ENCODE results near the gene STK32C. TPM values are rescaled to one million over a fixed set of nuclear protein-coding genes. Genes with fewer than 3 reads are reported as not detected.
"Not testable (repeated sequence)": the region's sequence is repeated elsewhere in the genome, so short reads cannot be mapped to it uniquely, and the experiment has no call there.

Gene STK32C
- total RNA-seq, 2 experiments from 2014 or later = 19.1 to 21.1 TPM

DNA sequence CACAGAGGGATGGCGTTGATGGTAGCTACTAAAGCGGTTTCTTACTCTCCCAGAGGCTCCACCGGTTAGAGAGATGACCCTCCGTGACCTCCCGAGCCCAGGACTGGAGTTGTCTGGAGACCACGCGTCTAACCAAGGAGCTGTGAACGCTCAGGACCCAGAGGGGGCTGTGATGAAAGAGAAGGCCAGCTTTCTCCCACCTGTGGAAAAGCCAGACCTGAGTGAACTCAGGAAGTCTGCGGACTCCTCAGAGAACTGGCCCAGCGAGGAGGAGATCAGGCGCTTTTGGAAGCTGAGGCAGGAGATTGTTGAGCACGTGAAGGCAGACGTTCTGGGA, 40.1 kb upstream of the STK32C start:
- POLR2A ChIA-PET = no interaction called here
- Mint-ChIP-seq H3K27ac (no peak overlapping the region), H3K27me3 (ENCODE audit: low read depth) (no peaks in the 10 kb centered on the region), H3K4me3 (no peak overlapping the region), H3K36me3 (ENCODE audit: low read depth) (no peaks in the 10 kb centered on the region), H3K9me3 (ENCODE audit: insufficient read depth) (no peaks in the 10 kb centered on the region), H3K4me1 (ENCODE audit: low read depth) (peaks cover 3% of the 10 kb centered on the region)
- DNase-seq (no peak), ATAC-seq (no peak)
- CTCF ChIA-PET = no interaction called here

DNA sequence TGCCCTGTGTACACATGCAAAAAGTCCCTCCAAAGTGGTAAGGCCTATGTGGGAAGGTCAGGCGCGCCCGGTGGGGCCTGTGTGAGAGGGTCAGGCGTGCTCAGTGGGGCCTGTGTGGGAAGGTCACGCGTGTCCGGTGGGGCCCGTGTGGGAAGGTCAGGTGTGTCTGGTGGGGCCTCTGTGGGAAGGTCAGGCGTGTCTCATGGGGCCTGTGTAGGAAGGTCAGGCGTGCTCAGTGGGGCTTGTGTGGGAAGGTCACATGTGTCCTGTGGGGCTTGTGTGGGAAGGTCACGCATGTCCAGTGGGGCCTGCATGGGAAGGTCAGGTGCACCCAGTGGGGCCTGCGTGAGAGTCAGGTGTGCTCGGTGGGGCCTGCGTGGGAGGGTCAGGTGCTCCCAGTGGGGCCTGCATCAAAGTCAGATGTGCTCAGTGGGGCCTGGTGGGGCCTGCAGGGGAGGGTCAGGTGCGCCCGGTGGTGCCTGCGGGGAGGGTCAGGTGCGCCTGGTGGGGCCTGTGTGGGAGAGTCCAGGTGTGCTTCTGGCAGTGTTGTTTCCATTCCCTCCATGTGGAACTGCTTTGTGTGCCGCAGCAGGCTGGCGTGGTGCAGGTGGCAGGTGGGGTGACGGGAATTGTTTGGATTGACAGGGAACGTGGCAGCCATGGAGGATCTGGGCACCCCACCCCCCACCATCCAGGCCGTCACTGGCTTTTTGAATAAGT, 39.6 kb upstream of the STK32C start:
- Mint-ChIP-seq H3K9me3 (ENCODE audit: insufficient read depth) (no peaks in the 10 kb centered on the region), H3K4me3 (no peak overlapping the region), H3K36me3 (ENCODE audit: low read depth) (peaks cover 2% of the 10 kb centered on the region), H3K4me1 (ENCODE audit: low read depth) (no peaks in the 10 kb centered on the region), H3K27me3 (ENCODE audit: low read depth) (no peaks in the 10 kb centered on the region), H3K27ac (peak overlapping the region; percentile 1)
- DNase-seq (no peak), ATAC-seq (no peak)
- ChIA-PET CTCF (no interaction called here), POLR2A (no interaction called here)

DNA sequence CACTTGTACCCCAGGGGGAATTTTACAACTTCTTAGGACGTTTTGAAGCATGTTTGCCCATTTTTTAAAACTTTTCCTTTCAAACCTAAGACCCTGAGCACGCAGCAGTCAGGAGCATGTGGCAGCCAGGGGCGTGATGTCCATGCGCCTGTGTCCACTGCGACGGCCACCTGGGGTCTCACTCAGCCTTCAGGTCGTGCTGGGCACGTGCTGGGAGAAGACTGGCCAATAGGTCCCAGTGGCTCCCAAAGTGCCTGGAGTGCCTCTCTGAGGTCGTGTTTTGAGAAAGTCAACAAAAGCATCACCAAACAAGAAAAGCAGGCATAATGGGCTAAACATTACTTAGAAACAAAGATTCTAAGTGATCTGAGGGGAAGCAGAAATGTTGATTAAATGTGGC, 39.1 kb upstream of the STK32C start:
- H3K9me3 Mint-ChIP-seq (ENCODE audit: insufficient read depth) = no peaks in the 10 kb centered on the region
- CTCF ChIA-PET = no interaction called here
- ATAC-seq = no peak
- peaks cover 3% of the 10 kb centered on the region for H3K36me3 Mint-ChIP-seq (ENCODE audit: low read depth)
- peak overlapping the region; percentile 1 for H3K27ac Mint-ChIP-seq
- H3K4me3 Mint-ChIP-seq = no peak overlapping the region
- no peak for DNase-seq
- POLR2A ChIA-PET = no interaction called here
- no peaks in the 10 kb centered on the region for H3K27me3 Mint-ChIP-seq (ENCODE audit: low read depth)
- H3K4me1 Mint-ChIP-seq (ENCODE audit: low read depth) = no peaks in the 10 kb centered on the region

DNA sequence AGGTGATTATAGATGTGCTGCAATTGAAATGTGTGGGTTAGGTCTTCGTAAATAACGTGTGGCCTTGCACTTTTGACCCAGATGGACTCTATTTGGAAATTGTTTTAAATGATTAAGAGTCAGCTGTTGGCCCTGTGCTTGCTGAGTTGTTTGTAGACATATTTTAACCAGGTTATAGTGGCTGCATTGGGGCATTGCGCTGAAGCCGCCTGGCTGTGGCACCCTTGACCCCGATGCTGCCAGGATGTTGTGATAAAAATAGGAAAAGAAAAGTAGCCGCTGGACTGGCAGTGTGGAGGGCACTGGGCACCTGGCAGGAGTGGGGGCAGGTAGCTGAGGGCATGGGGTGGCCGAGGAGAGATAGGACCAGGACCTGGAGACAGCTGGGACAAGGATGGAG, 37.6 kb upstream of the STK32C start:
- Mint-ChIP-seq H3K4me3 (no peak overlapping the region), H3K9me3 (ENCODE audit: insufficient read depth) (no peaks in the 10 kb centered on the region), H3K4me1 (ENCODE audit: low read depth) (no peaks in the 10 kb centered on the region), H3K36me3 (ENCODE audit: low read depth) (peaks cover 3% of the 10 kb centered on the region), H3K27me3 (ENCODE audit: low read depth) (no peaks in the 10 kb centered on the region), H3K27ac (no peak overlapping the region)
- ATAC-seq (no peak), DNase-seq (no peak)
- POLR2A ChIA-PET = no interaction called here
- CTCF ChIA-PET = no interaction called here

DNA sequence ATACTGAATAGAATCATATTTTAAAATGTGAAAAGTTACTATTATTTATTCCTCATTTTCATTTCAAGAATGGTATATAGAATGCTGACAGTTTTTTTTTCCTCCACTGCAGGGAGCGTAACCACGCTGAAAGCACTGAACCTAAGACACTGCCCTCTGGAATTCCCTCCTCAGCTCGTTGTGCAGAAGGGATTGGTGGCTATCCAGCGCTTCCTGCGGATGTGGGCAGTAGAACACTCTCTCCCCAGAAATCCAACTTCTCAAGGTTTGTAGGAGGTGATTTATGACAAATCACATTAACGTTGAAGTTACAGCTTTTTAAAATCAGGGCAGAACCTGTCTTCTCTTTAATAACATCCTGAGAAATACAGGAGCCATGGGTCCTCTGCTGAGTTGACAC, 36.6 kb upstream of the STK32C start:
- Mint-ChIP-seq H3K4me1 (ENCODE audit: low read depth) (no peaks in the 10 kb centered on the region), H3K27me3 (ENCODE audit: low read depth) (no peaks in the 10 kb centered on the region), H3K36me3 (ENCODE audit: low read depth) (peaks cover 3% of the 10 kb centered on the region), H3K9me3 (ENCODE audit: insufficient read depth) (no peaks in the 10 kb centered on the region), H3K27ac (no peak overlapping the region), H3K4me3 (no peak overlapping the region)
- ChIA-PET POLR2A (no interaction called here), CTCF (no interaction called here)
- DNase-seq = no peak
- ATAC-seq = no peak

DNA sequence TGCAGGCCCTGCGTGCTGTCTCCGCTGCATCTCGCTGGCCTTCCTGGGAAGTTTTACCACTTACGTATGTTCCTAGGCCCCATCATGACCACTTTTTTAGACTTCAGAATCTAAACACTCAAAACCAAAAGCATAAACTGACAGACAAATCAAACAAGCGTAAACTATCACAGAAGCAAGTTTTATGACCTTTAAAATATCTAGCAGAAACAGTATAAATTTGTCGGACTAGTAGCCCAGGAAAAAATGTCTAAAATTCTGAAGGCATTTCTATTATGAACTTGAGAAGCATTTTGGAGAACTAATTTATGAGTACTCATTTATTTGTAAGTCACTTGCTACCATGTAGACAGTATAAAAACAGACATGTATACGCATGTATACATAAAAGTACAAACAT, 34.8 kb upstream of the STK32C start:
- no peak overlapping the region for H3K27ac Mint-ChIP-seq
- no peaks in the 10 kb centered on the region for H3K27me3 Mint-ChIP-seq (ENCODE audit: low read depth)
- CTCF ChIA-PET = interaction anchor here (1.6 kb wide), 1 partner anchor 18 kb away, joined by 6 read pairs; no protein-coding TSS in a partner anchor
- DNase-seq (no peak), ATAC-seq (no peak)
- POLR2A ChIA-PET = no interaction called here
- no peak overlapping the region for H3K4me3 Mint-ChIP-seq
- H3K4me1 Mint-ChIP-seq (ENCODE audit: low read depth) = peaks cover 2% of the 10 kb centered on the region
- H3K36me3 Mint-ChIP-seq (ENCODE audit: low read depth) = peaks cover 4% of the 10 kb centered on the region
- no peaks in the 10 kb centered on the region for H3K9me3 Mint-ChIP-seq (ENCODE audit: insufficient read depth)

DNA sequence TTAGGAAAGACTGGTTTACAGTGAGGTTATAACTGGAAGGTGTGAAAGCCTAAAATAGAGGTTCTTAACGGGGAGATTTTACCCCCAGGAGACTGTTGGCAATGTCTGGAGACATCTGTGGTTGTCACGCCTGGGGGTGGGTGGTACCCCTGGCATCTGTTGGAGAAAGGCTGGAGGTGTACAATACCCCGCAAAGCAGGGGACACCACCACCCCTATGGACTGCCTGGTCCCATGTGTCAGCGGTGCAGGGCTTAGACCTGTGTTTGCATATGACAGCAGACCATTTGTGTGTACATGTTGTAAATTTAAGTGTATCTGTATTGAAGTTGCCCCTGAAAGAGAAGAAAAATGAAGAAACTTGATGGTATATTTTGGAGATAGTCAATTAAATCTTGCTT, 34.0 kb upstream of the STK32C start:
- POLR2A ChIA-PET = no interaction called here
- no peak for DNase-seq
- H3K27me3 Mint-ChIP-seq (ENCODE audit: low read depth) = no peaks in the 10 kb centered on the region
- no peak overlapping the region for H3K27ac Mint-ChIP-seq
- H3K4me3 Mint-ChIP-seq = no peak overlapping the region
- H3K4me1 Mint-ChIP-seq (ENCODE audit: low read depth) = peaks cover 10% of the 10 kb centered on the region
- H3K9me3 Mint-ChIP-seq (ENCODE audit: insufficient read depth) = no peaks in the 10 kb centered on the region
- H3K36me3 Mint-ChIP-seq (ENCODE audit: low read depth) = peaks cover 5% of the 10 kb centered on the region
- CTCF ChIA-PET = interaction anchor here (1.6 kb wide), 1 partner anchor 19 kb away, joined by 6 read pairs; no protein-coding TSS in a partner anchor
- no peak for ATAC-seq

DNA sequence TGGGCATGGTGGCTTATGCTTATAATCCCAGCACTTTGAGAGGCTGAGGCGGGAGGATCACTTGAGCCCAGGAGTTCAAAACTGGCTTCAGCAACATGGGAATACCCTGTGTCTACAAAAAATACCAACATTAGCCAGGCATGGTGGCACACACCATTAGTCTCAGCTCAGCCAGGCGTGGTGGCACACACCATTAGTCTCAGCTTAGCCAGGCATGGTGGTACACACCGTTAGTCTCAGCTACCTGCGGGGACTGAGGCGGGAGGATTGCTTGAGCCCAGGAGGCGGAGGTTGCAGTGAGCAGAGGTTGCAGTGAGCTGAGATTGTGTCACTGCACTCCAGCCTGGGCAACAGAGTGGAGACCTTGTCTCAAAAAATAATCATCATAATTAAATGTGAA, 33.3 kb upstream of the STK32C start:
- H3K27me3 Mint-ChIP-seq (ENCODE audit: low read depth) = no peaks in the 10 kb centered on the region
- no peaks in the 10 kb centered on the region for H3K9me3 Mint-ChIP-seq (ENCODE audit: insufficient read depth)
- no peak for ATAC-seq
- DNase-seq = no peak
- ChIA-PET POLR2A (no interaction called here), CTCF (no interaction called here)
- no peak overlapping the region for H3K27ac Mint-ChIP-seq
- H3K36me3 Mint-ChIP-seq (ENCODE audit: low read depth) = peaks cover 5% of the 10 kb centered on the region
- peaks cover 17% of the 10 kb centered on the region for H3K4me1 Mint-ChIP-seq (ENCODE audit: low read depth)
- no peak overlapping the region for H3K4me3 Mint-ChIP-seq

DNA sequence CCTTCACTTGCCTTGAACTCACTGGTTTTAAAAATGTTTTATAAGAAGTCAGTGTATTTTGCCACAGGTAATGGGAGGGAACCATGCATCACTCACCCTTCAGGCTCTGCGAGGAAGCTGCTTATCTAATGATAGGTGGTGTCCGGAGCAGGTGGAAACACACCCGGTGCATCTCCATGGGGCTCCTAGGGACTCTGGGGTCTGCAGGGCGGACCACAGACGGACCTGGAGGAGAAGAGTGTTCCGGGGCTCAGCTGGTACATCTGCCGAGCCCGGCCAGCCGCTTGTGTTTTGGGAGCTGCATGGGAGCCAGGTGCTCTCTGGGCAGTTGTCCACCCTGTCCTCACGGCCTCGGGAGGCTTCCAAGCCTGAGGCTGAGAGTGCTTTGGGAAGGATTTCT, 31.5 kb upstream of the STK32C start:
- ChIA-PET CTCF (no interaction called here), POLR2A (no interaction called here)
- no peak for ATAC-seq
- no peak overlapping the region for H3K27ac Mint-ChIP-seq
- H3K4me3 Mint-ChIP-seq = no peak overlapping the region
- peaks cover 25% of the 10 kb centered on the region for H3K4me1 Mint-ChIP-seq (ENCODE audit: low read depth)
- H3K27me3 Mint-ChIP-seq (ENCODE audit: low read depth) = no peaks in the 10 kb centered on the region
- H3K36me3 Mint-ChIP-seq (ENCODE audit: low read depth) = peaks cover 5% of the 10 kb centered on the region
- no peak for DNase-seq
- no peaks in the 10 kb centered on the region for H3K9me3 Mint-ChIP-seq (ENCODE audit: insufficient read depth)

DNA sequence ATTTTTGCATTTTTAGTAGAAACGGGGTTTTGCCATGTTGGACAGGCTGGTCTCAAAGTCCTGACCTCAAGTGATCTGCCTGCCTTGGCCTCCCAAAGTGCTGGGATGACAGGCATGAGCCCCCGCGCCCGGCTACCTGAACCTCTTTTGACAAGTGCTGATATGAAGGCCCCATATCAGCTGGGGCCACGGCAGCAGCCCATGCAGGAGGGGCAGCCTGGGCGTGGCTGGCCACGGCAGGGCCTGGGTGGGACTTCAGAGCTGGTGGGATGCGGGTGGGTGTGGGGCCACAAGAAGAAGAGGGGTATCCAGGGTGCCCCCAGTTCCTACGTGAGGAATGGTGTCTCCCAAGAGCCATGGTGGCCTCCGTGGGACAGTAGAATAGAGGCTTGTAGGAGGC, 31.1 kb upstream of the STK32C start:
- Mint-ChIP-seq H3K9me3 (ENCODE audit: insufficient read depth) (no peaks in the 10 kb centered on the region), H3K4me3 (no peak overlapping the region), H3K36me3 (ENCODE audit: low read depth) (peaks cover 5% of the 10 kb centered on the region), H3K27ac (no peak overlapping the region), H3K4me1 (ENCODE audit: low read depth) (peaks cover 25% of the 10 kb centered on the region), H3K27me3 (ENCODE audit: low read depth) (no peaks in the 10 kb centered on the region)
- DNase-seq (no peak), ATAC-seq (no peak)
- ChIA-PET POLR2A (no interaction called here), CTCF (no interaction called here)

DNA sequence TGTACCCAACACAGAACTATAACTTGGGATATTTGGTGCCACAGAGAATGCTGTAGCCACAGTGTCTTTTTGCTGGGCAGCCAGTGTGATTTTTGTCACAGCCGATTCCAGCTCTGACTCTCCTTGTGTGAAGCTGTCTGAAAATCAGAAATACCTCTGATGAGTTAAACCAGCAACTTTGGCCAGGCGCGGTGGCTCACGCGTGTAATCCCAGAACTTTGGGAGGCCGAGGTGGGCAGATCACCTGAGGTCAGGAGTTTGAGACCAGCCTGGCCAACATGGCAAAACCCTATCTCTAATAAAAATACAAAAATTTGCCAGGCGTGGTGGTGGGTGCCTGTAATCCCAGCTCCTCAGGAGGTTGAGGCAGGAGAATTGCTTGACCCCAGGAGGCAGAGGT, 30.1 kb upstream of the STK32C start:
- H3K27ac Mint-ChIP-seq; POLR2A ChIA-PET; DNase-seq; H3K9me3 Mint-ChIP-seq (ENCODE audit: insufficient read depth); H3K36me3 Mint-ChIP-seq (ENCODE audit: low read depth); CTCF ChIA-PET; ATAC-seq; H3K27me3 Mint-ChIP-seq (ENCODE audit: low read depth): not testable (repeated sequence)
- Mint-ChIP-seq H3K4me1 (ENCODE audit: low read depth) (peaks cover 33% of the 10 kb centered on the region), H3K4me3 (peak overlapping the region; percentile 66)

DNA sequence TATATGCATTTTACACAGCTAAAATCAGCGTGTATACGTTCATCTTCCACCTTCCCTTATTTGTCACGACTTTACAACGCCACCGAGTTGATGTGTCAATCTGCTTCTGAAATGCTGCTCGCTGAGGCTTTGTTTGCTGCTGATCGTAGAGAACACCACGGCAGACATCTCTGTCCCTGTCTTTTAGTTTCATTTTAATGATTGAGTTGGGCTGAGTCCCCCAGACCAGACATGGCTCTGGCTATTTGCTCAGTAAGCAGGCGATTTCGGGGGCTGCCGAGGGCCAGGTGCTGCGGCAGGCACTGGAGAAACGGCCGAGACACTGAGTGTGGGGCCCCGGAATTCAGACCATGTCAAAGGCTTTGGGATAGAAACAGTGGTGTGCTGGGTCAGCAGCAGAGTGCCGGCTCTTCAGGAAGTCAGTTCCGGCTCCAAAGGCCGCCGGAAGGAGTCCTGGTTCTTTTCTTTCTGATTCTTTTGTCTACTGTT, 29.2 kb upstream of the STK32C start:
- H3K4me3 Mint-ChIP-seq = peak overlapping the region; percentile 66
- H3K36me3 Mint-ChIP-seq (ENCODE audit: low read depth) = peaks cover 2% of the 10 kb centered on the region
- no peaks in the 10 kb centered on the region for H3K9me3 Mint-ChIP-seq (ENCODE audit: insufficient read depth)
- peak overlapping the region; percentile 77 for H3K27ac Mint-ChIP-seq
- ATAC-seq = peak; percentile 37
- ChIA-PET POLR2A (interaction anchor here (0.9 kb wide), 1 partner anchor 36 kb away, joined by 3 read pairs; no protein-coding TSS in a partner anchor), CTCF (no interaction called here)
- peaks cover 38% of the 10 kb centered on the region for H3K4me1 Mint-ChIP-seq (ENCODE audit: low read depth)
- peak; percentile 33 for DNase-seq
- no peaks in the 10 kb centered on the region for H3K27me3 Mint-ChIP-seq (ENCODE audit: low read depth)
